Adrenal gland (tissue), 12 donors: ENCODE data around the gene ABCD1. TPM values are rescaled to one million over a fixed set of nuclear protein-coding genes. Genes with fewer than 3 reads are reported as not detected.
"Not testable (repeated sequence)": the region's sequence is repeated elsewhere in the genome, so short reads cannot be mapped to it uniquely, and the experiment has no call there.

Experiments
- DNase-seq, 7 donors: peaks; one replicate each; pipeline ENCODE4 v3.0.0-alpha.2; 2019 to 2020
- H3K27ac ChIP-seq, 5 donors: fragments of 200-600 bp; sonication (generic) in 4 of 5; 1 replicate in 3 of 5; 2 replicates in 2 of 5; pipeline versions ENCODE4 v1.5.1 to v1.8.0; 2016 to 2020; ENCODE audit warnings: mild to moderate bottlenecking in 1 of 5
- H3K27me3 ChIP-seq: fragments of 200-600 bp; 2 replicates; pipeline ENCODE4 v1.8.0; 2021
- H3K36me3 ChIP-seq, 2 donors: fragments of 200-600 bp; replicated peaks in 1 of 2; 1 replicate in 1 of 2; 2 replicates in 1 of 2; pipeline versions ENCODE4 v1.5.1 to v1.8.0; 2018 to 2022
- H3K4me1 ChIP-seq, 2 donors: fragments of 200-600 bp; replicated peaks in 1 of 2; 1 replicate in 1 of 2; 2 replicates in 1 of 2; pipeline versions ENCODE4 v1.5.1 to v1.8.0; 2018 to 2021
- H3K4me3 ChIP-seq, 4 donors: fragments of 200-600 bp; sonication (generic) in 3 of 4; one replicate each; pipeline ENCODE4 v1.5.1; 2016 to 2018
- H3K9me3 ChIP-seq, 3 donors: fragments of 200-600 bp; sonication (generic) in 1 of 3; replicated peaks in 1 of 3; 1 replicate in 2 of 3; 2 replicates in 1 of 3; pipeline versions ENCODE4 v1.5.1 to v1.8.0; 2016 to 2021
- POLR2A ChIP-seq, 2 donors: fragments of 450-650 bp; IDR thresholded peaks; one replicate each; pipeline ENCODE4 v1.6.1; 2017; ENCODE audit warnings: antibody characterized with exemption in 2 of 2, mild to moderate bottlenecking in 2 of 2, moderate library complexity in 1 of 2
- WGBS, 4 donors: extraction: QIAGEN DNeasy Blood & Tissue Kit in 2 of 4; methylation state at CpG; one replicate each; pipeline versions ENCODE4 v1.1.5 to v1.1.7; 2013 to 2017; 5-methylcytosine and 5-hydroxymethylcytosine counted together
- intact Hi-C, 2 donors: fragments of 100-400 bp; cut with DNase I; formaldehyde crosslinking; loops; one replicate each; pipeline versions ENCODE4 v1.14.1 to v1.15.0; 2022 to 2023
- polyA plus RNA-seq, 3 donors: library from polyadenylated mRNA; stranded (reverse); fragments of 200-250 nt in 2 of 3; fragments of 350-450 nt in 1 of 3; fragmentation: Illumina TruSeq in 1 of 3; extraction: RNeasy Lipid Tissue Mini Kit (QIAGEN cat#74804) in 1 of 3; gene quantifications; one replicate each; pipeline ENCODE4 v1.2.3, GENCODE V29; 2013 to 2014
- total RNA-seq, 9 donors: library from RNA; depleted of rRNA in 4 of 9; stranded (reverse); fragments of >200 nt in 4 of 9; fragments of 120-200 nt in 1 of 9; fragmentation: NEBNext Ultra II Directional in 1 of 9; extraction: Animal tissue kit (Norgen Biotek cat#: 25700) in 1 of 9; gene quantifications; one replicate each; pipeline versions ENCODE4 v1.1.0 to v1.2.4, GENCODE V29; 2013 to 2023
- TF ChIP-seq, protein P1 (sequence below), 6 experiments: fragments of 450-650 bp in 4 of 6; fragments of 200-600 bp in 2 of 6; sonication (generic) in 1 of 6; IDR thresholded peaks; 1 replicate in 5 of 6; 2 replicates in 1 of 6; pipeline versions ENCODE4 v1.5.1 to v1.8.0; 2016 to 2021; ENCODE audit warnings: antibody characterized with exemption in 6 of 6, mild to moderate bottlenecking in 2 of 6, moderate library complexity in 1 of 6
- donor health status: healthy with polysubstance abuse.
- donor health status: Bipolar disorder and iron deficiency.
- donor health status: DM: yes; HTN: yes; CAD: no.
- donor health status: DM: no; HTN: no; CAD: no.
- donor health status: DM: no; HTN: no; CAD: no.
- donor health status: DM: yes; HTN: yes; CAD: no.

Gene ABCD1
- total and polyA plus RNA-seq, 12 donors, result 29.6 to 78.0 (median 50.4) TPM

DNA sequence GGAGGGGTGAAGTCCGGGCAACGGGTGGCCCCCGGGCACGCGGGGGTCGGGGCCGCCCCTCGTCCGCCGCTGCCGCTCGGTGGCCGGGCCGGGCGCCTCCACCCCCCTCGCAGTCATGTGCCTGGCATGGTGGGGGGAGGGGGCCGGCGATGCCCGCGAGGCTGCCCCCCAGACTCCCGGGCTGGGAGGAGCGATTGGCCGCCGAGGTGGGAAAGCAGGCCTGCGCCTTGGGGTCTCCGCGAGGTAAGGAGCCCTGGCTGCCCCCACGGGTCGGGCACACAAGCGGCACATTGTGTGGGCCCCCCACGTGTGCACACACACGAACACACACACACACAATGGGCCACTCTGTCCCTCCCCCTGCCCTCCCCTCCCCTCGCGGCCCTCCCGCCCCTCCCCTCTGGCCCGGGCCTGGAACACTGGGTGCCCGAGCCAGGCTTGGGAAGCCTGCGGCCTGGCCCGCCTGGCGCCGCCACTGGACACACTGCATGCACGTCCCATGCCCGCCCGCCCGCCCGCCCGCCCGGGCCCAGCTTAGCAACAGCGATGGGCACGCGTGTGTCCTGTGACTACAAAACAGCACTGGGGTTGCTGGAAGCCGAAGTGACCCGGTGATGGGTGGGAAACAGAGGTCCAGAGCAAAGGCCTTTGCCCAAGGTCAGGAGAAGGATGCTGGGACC lies 35.6 kb upstream of the ABCD1 start:
- Histone ChIP-seq H3K4me1 (no peaks in the 10 kb centered on the region), H3K4me3 (peak overlapping the region in 1 of 4 donors; percentile 57), H3K9me3 (no peaks in the 10 kb centered on the region), H3K36me3 (no peaks in the 10 kb centered on the region), H3K27ac (peak overlapping the region in 3 of 5 donors; percentile 70 to 84 (median 74)), H3K27me3 (peaks cover 9% of the 10 kb centered on the region)
- intact Hi-C loops, result no loop called here
- WGBS, 4 donors, result 13 to 41% (median 29%) methylated on average over 11 to 53 of the region's 53 CpGs; no CpG with 5 or more reads in 1 of the 4 donors
- DNase-seq, result peak; percentile 48 to 73 (median 59)
- TF ChIP-seq POLR2A (IDR thresholded peaks at IDR 0.05), result no peak
- TF ChIP-seq, protein P1, sequence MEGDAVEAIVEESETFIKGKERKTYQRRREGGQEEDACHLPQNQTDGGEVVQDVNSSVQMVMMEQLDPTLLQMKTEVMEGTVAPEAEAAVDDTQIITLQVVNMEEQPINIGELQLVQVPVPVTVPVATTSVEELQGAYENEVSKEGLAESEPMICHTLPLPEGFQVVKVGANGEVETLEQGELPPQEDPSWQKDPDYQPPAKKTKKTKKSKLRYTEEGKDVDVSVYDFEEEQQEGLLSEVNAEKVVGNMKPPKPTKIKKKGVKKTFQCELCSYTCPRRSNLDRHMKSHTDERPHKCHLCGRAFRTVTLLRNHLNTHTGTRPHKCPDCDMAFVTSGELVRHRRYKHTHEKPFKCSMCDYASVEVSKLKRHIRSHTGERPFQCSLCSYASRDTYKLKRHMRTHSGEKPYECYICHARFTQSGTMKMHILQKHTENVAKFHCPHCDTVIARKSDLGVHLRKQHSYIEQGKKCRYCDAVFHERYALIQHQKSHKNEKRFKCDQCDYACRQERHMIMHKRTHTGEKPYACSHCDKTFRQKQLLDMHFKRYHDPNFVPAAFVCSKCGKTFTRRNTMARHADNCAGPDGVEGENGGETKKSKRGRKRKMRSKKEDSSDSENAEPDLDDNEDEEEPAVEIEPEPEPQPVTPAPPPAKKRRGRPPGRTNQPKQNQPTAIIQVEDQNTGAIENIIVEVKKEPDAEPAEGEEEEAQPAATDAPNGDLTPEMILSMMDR (IDR thresholded peaks at IDR 0.05), result no peak

- intact Hi-C loops, result no loop called here
- Histone ChIP-seq H3K4me3 (peak overlapping the region in 1 of 4 donors; percentile 57), H3K9me3 (no peaks in the 10 kb centered on the region), H3K27ac (peak overlapping the region in 3 of 5 donors; percentile 70 to 84 (median 74)), H3K36me3 (no peaks in the 10 kb centered on the region), H3K27me3 (peaks cover 9% of the 10 kb centered on the region), H3K4me1 (no peaks in the 10 kb centered on the region)
- 37 to 85% (median 60%) methylated on average over 8 to 19 of the region's 19 CpGs for WGBS, 4 donors
- TF ChIP-seq POLR2A (IDR thresholded peaks at IDR 0.05), result no peak
- TF ChIP-seq, protein P1 (IDR thresholded peaks at IDR 0.05), result peak in 1 of 6 experiments; percentile 26
- peak in 3 of 7 donors; percentile 32 to 54 (median 44) for DNase-seq
These were observed 34.8 kb upstream of the ABCD1 start for GRCh38 chrX:153689654-153690465.

DNA sequence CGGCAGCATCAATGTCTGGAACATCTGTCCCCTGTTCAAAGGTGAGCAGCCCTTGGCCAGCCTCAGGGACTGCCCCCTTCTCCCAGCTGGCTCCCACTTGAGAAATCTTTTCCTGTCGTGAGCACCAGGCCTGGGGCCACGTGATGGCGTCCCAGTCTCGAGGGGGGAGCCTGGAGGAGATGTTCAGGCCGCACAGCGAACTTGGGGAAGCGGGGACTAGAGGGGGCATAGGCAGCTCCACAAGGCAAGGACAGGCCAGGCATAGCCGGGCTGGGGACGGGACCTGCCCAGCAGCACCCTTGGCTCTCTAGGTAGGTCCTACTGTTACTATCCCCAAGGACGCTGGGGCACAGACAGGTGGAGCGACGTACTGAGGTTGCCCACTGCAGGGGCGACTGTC lies 34.2 kb upstream of the ABCD1 start:
- no peak overlapping the region for H3K4me3 ChIP-seq
- WGBS, 4 donors, result 76 to 86% methylated on average over 13 to 14 of the region's 14 CpGs; no CpG with 5 or more reads in 2 of the 4 donors
- H3K4me1 ChIP-seq, result no peaks in the 10 kb centered on the region
- intact Hi-C loops, result no loop called here
- TF ChIP-seq POLR2A (IDR thresholded peaks at IDR 0.05), result no peak
- TF ChIP-seq, protein P1 (IDR thresholded peaks at IDR 0.05), result no peak
- H3K9me3 ChIP-seq, result no peaks in the 10 kb centered on the region
- no peaks in the 10 kb centered on the region for H3K36me3 ChIP-seq
- H3K27me3 ChIP-seq, result peaks cover 4% of the 10 kb centered on the region
- no peak overlapping the region for H3K27ac ChIP-seq
- DNase-seq, result peak in 1 of 7 donors; percentile 7

DNA sequence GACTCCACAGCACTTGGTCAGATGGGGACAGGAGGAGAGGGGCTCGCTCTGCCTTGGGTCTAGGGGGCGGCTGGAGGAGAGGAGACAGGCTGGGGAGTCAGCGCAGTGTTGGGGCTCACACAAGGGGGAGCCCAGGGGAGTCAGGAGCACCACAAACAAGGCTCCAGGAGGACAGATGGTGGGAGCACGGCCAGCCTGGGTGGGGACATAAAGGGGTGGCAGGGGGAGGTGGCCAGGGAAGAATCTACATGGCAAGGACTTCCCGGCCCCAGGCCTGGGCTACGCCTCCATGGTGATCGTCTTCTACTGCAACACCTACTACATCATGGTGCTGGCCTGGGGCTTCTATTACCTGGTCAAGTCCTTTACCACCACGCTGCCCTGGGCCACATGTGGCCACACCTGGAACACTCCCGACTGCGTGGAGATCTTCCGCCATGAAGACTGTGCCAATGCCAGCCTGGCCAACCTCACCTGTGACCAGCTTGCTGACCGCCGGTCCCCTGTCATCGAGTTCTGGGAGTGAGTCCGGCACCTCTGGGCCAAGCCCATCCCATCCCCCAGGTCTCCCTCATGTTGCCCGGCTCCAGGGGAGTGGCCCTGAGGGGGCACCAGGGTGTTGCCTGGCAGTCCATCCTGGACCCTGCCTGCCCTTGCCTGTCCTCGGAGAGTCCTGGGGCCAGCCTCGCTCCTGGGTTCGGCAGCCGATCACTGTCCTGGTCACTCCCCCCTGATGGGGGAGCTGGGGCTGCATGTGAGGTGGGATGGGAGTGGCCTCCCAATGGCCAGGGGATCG lies 33.4 kb upstream of the ABCD1 start:
- H3K27me3 ChIP-seq, intact Hi-C loops, H3K27ac ChIP-seq, H3K9me3 ChIP-seq, H3K4me3 ChIP-seq, H3K36me3 ChIP-seq, H3K4me1 ChIP-seq: not testable (repeated sequence)
- WGBS, 4 donors, result 77 to 95% (median 84%) methylated on average over 4 to 21 of the region's 21 CpGs
- peak in 1 of 7 donors; percentile 11 for DNase-seq
